ENCODE data around the gene EIF2A. TPM values are rescaled to one million over a fixed set of nuclear protein-coding genes. Genes with fewer than 3 reads are reported as not detected.
"Not testable (repeated sequence)": the region's sequence is repeated elsewhere in the genome, so short reads cannot be mapped to it uniquely, and the experiment has no call there.

Gene EIF2A
- total RNA-seq, 1 donor from 2014 or later, result 122 TPM

- peaks cover 15% of the 10 kb centered on the region for H3K36me3 Mint-ChIP-seq (ENCODE audit: low read depth)
- no peaks in the 10 kb centered on the region for H3K27me3 Mint-ChIP-seq (ENCODE audit: insufficient read depth)
- no peaks in the 10 kb centered on the region for H3K9me3 Mint-ChIP-seq
- H3K4me1 Mint-ChIP-seq (ENCODE audit: low read depth), result peaks cover 20% of the 10 kb centered on the region
- peak overlapping the region; percentile 5 for H3K27ac Mint-ChIP-seq
- DNase-seq (ENCODE audit: low spot score), result no peak
- intact Hi-C loops (cut with micrococcal nuclease), result no loop called here
- H3K4me3 Mint-ChIP-seq, result no peak overlapping the region
These were observed 43.2 kb downstream of the EIF2A start for GRCh38 chr3:150589759-150590158.

- peaks cover 2% of the 10 kb centered on the region for H3K36me3 Mint-ChIP-seq (ENCODE audit: low read depth)
- H3K27ac Mint-ChIP-seq, result no peak overlapping the region
- DNase-seq (ENCODE audit: low spot score), result no peak
- H3K4me3 Mint-ChIP-seq, result no peak overlapping the region
- H3K9me3 Mint-ChIP-seq, result no peaks in the 10 kb centered on the region
- intact Hi-C loops (cut with micrococcal nuclease), result no loop called here
- H3K27me3 Mint-ChIP-seq (ENCODE audit: insufficient read depth), result no peaks in the 10 kb centered on the region
- peaks cover 9% of the 10 kb centered on the region for H3K4me1 Mint-ChIP-seq (ENCODE audit: low read depth)
These were observed 47.6 kb downstream of the EIF2A start for GRCh38 chr3:150594150-150594549.

- Mint-ChIP-seq H3K27me3 (ENCODE audit: insufficient read depth) (no peaks in the 10 kb centered on the region), H3K36me3 (ENCODE audit: low read depth) (peaks cover 8% of the 10 kb centered on the region), H3K27ac (no peak overlapping the region), H3K4me3 (no peak overlapping the region), H3K4me1 (ENCODE audit: low read depth) (peaks cover 33% of the 10 kb centered on the region), H3K9me3 (no peaks in the 10 kb centered on the region)
- intact Hi-C loops (cut with micrococcal nuclease), result no loop called here
- DNase-seq (ENCODE audit: low spot score), result no peak
These were observed 51.1 kb downstream of the EIF2A start for GRCh38 chr3:150597646-150598045.

GRCh38 chr3:150599611-150600297 lies 53.2 kb downstream of the EIF2A start:
- Mint-ChIP-seq H3K36me3 (ENCODE audit: low read depth) (peaks cover 13% of the 10 kb centered on the region), H3K9me3 (no peaks in the 10 kb centered on the region), H3K4me1 (ENCODE audit: low read depth) (peaks cover 47% of the 10 kb centered on the region), H3K27ac (no peak overlapping the region), H3K4me3 (no peak overlapping the region), H3K27me3 (ENCODE audit: insufficient read depth) (peaks cover 2% of the 10 kb centered on the region)
- no peak for DNase-seq (ENCODE audit: low spot score)
- intact Hi-C loops (cut with micrococcal nuclease), result loop anchor here (2.0 to 10.0 kb wide), 6 partner anchors 15 to 1595 kb away; partner anchors contain the start of genes GPR171, MED12L and RNF13

- H3K36me3 Mint-ChIP-seq (ENCODE audit: low read depth), result peaks cover 18% of the 10 kb centered on the region
- H3K4me3 Mint-ChIP-seq, result peak overlapping the region; percentile 45
- H3K27me3 Mint-ChIP-seq (ENCODE audit: insufficient read depth); H3K9me3 Mint-ChIP-seq; DNase-seq (ENCODE audit: low spot score): not testable (repeated sequence)
- intact Hi-C loops (cut with micrococcal nuclease), result loop anchor here (2.0 to 10.0 kb wide), 6 partner anchors 14 to 1594 kb away; partner anchors contain the start of genes GPR171, MED12L and RNF13
- peak overlapping the region; percentile 56 for H3K27ac Mint-ChIP-seq
- H3K4me1 Mint-ChIP-seq (ENCODE audit: low read depth), result peaks cover 55% of the 10 kb centered on the region
These were observed 54.3 kb downstream of the EIF2A start for GRCh38 chr3:150600647-150601530.

GRCh38 chr3:150602426-150603152 lies 56.0 kb downstream of the EIF2A start:
- H3K9me3 Mint-ChIP-seq, result no peaks in the 10 kb centered on the region
- H3K27ac Mint-ChIP-seq, result peak overlapping the region; percentile 99
- H3K4me3 Mint-ChIP-seq, result peak overlapping the region; percentile 99
- H3K4me1 Mint-ChIP-seq (ENCODE audit: low read depth), result peaks cover 72% of the 10 kb centered on the region
- intact Hi-C loops (cut with micrococcal nuclease), result loop anchor here (1.0 to 10.0 kb wide), 11 partner anchors 19 to 1592 kb away; partner anchors contain the start of genes EIF2A, ERICH6, GPR171 and MED12L
- peaks cover 30% of the 10 kb centered on the region for H3K36me3 Mint-ChIP-seq (ENCODE audit: low read depth)
- peaks cover 2% of the 10 kb centered on the region for H3K27me3 Mint-ChIP-seq (ENCODE audit: insufficient read depth)
- DNase-seq (ENCODE audit: low spot score), result no peak

- peaks cover 2% of the 10 kb centered on the region for H3K27me3 Mint-ChIP-seq (ENCODE audit: insufficient read depth)
- H3K4me1 Mint-ChIP-seq (ENCODE audit: low read depth), result peaks cover 80% of the 10 kb centered on the region
- peak within 1 kb of the TSS; percentile 99 for H3K4me3 Mint-ChIP-seq
- peak within 1 kb of the TSS; percentile 99 for H3K27ac Mint-ChIP-seq
- intact Hi-C loops (cut with micrococcal nuclease), result loop anchor here (1.0 to 10.0 kb wide), 11 partner anchors 20 to 1591 kb away; partner anchors contain the start of genes EIF2A, ERICH6, GPR171 and MED12L
- H3K36me3 Mint-ChIP-seq (ENCODE audit: low read depth), result peaks cover 35% of the 10 kb centered on the region
- peak; percentile 96 for DNase-seq (ENCODE audit: low spot score)
- H3K9me3 Mint-ChIP-seq, result no peaks in the 10 kb centered on the region
These were observed 56.8 kb downstream of the EIF2A start, which contains the start of gene SELENOT for GRCh38 chr3:150603153-150603979. SELENOT (plus strand) TSS chr3:150603321; CDS start chr3:150603363, 42 bp downstream.

GRCh38 chr3:150603980-150604319 lies 57.4 kb downstream of the EIF2A start:
- peak overlapping the region; percentile 99 for H3K27ac Mint-ChIP-seq
- peak overlapping the region; percentile 99 for H3K4me3 Mint-ChIP-seq
- H3K36me3 Mint-ChIP-seq (ENCODE audit: low read depth), result peaks cover 36% of the 10 kb centered on the region
- intact Hi-C loops (cut with micrococcal nuclease), result loop anchor here (1.0 to 10.0 kb wide), 11 partner anchors 21 to 1591 kb away; partner anchors contain the start of genes EIF2A, ERICH6, GPR171 and MED12L
- no peaks in the 10 kb centered on the region for H3K9me3 Mint-ChIP-seq
- DNase-seq (ENCODE audit: low spot score), result no peak
- H3K27me3 Mint-ChIP-seq (ENCODE audit: insufficient read depth), result peaks cover 2% of the 10 kb centered on the region
- peaks cover 86% of the 10 kb centered on the region for H3K4me1 Mint-ChIP-seq (ENCODE audit: low read depth)

- H3K4me3 Mint-ChIP-seq, result peak overlapping the region; percentile 76
- no peak for DNase-seq (ENCODE audit: low spot score)
- peaks cover 83% of the 10 kb centered on the region for H3K4me1 Mint-ChIP-seq (ENCODE audit: low read depth)
- H3K9me3 Mint-ChIP-seq, result no peaks in the 10 kb centered on the region
- intact Hi-C loops (cut with micrococcal nuclease), result loop anchor here (10.0 kb wide), 2 partner anchors 791 to 1589 kb away; partner anchors contain the start of gene RNF13
- peaks cover 33% of the 10 kb centered on the region for H3K36me3 Mint-ChIP-seq (ENCODE audit: low read depth)
- peak overlapping the region; percentile 77 for H3K27ac Mint-ChIP-seq
- H3K27me3 Mint-ChIP-seq (ENCODE audit: insufficient read depth), result peaks cover 2% of the 10 kb centered on the region
These were observed 59.5 kb downstream of the EIF2A start for GRCh38 chr3:150605998-150606641.

GRCh38 chr3:150607267-150608065 lies 60.9 kb downstream of the EIF2A start:
- H3K36me3 Mint-ChIP-seq (ENCODE audit: low read depth), result peaks cover 37% of the 10 kb centered on the region
- peaks cover 71% of the 10 kb centered on the region for H3K4me1 Mint-ChIP-seq (ENCODE audit: low read depth)

More at GRCh38 chr3:150607267-150608065, 60.9 kb downstream of the EIF2A start:
- H3K27ac Mint-ChIP-seq, result peak overlapping the region; percentile 14
- no peak for DNase-seq (ENCODE audit: low spot score)
- intact Hi-C loops (cut with micrococcal nuclease), result loop anchor here (10.0 kb wide), 2 partner anchors 793 to 1587 kb away; partner anchors contain the start of gene RNF13
- H3K4me3 Mint-ChIP-seq, result no peak overlapping the region
- H3K27me3 Mint-ChIP-seq (ENCODE audit: insufficient read depth), result peaks cover 2% of the 10 kb centered on the region
- no peaks in the 10 kb centered on the region for H3K9me3 Mint-ChIP-seq
